ENCODE measurements around the gene CEP89.
"Not testable (repeated sequence)": the region's sequence is repeated elsewhere in the genome, so short reads cannot be mapped to it uniquely, and the experiment has no call there.

The CEP89 gene

DNA sequence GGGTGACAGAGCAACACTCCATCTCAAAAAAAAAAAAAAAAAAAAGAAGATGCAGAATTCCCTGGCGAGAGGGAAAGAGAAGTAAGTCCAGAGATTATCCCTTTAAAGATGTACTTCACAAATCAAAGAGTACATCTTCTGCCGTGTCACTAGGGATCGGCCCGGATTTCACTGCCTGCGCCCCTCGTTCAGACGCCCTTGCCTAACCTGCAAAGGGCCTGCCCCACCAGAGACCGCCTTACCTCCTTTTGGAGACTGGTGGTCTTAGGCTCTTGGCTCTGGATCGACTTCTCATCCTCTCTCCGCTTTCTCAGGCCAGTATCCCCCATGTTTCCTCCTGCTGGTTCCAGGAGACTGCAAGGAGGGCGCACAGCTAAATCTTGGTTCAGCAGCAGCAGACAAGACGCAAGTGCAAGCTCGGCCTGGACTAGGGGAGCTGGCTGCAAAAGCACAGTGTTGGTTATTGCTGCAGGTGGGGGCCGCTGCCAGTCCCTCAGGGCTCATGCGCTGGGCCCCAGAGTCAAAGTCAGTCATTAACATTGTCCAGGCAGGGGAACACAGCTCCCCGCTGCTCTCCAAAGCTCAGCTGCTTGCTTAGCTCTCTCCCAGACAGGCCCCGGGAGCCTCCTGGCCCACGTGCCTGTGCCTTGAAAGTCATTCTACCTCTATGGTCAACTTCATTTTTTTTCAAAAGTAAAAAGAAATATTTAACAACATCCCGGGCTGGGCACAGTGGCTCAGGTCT is 103.4 kb downstream of the CEP89 start:
- DNase-seq, result no peak

DNA sequence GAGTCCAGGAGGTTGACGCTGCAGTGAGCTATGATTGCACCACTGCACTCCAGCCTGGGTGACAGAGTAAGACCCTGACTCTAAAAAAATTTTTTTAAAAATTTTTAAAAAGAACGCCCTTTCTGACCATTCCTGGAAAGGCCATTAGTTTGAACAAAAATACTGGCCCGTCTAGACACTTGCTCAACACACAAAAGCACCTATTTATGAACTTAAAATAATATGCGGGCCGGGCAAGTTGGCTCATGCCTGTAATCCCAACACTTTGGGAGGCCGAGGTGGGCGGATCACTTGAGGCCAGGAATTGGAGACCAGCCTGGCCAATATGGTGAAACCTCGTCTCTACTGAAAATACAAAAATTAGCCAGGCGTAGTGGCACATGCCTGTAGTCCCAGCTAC is 104.3 kb downstream of the CEP89 start:
- DNase-seq, result not testable (repeated sequence)

DNA sequence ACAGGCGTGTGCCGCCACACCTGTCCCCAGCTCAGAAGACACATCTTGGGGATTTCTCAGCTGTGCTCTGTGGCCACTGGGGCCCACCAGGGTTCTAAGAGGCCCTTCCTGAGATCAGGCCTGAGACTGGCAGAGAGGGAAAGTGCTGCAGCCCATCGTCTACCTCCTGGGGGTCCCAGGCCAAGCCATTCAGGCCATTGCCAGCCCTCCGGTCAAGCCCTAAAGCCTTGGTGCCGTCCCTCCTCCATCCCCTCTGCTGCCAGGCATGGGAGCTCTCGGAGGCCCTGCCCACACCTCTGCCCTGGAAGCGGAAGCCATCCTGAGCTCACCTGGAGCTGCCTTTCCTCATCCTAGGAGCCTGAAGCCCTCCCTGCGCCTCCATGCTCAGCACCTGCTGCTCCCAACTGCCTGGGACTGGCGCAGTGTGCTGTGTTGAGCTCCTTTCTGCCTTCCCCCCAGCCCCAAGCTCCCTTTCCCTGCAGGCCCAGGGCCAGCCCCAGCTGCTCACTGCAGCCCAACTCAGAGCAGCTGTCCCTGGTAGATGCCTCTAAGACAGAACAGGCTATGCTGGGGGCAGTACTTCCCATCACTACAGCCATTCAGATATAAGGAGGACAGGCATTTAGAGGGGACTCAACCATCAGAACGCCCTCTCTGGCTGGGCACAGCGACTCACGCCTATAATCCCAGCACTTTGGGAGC is 105.0 kb downstream of the CEP89 start:
- DNase-seq, result no peak

DNA sequence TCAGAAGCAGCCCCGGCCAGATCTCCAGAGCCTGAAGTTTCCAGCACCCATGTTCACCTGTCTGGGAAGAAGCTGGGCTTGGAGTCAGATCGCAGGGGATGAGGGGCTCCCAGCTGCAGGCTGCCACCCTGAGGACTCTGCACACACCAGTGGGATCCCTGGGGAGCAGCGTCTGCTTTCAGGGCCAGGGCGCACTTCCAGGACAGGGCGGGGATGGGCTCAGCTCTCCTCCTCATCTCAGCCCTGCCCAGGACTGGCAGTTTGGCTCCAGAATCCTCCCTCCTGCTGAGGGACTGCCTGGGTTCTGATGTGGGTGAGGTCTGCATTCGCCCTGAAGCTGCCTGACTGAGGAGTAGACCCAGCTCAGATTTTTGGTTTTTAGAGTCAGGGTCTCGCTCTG is 105.7 kb downstream of the CEP89 start:
- no peak for DNase-seq

DNA sequence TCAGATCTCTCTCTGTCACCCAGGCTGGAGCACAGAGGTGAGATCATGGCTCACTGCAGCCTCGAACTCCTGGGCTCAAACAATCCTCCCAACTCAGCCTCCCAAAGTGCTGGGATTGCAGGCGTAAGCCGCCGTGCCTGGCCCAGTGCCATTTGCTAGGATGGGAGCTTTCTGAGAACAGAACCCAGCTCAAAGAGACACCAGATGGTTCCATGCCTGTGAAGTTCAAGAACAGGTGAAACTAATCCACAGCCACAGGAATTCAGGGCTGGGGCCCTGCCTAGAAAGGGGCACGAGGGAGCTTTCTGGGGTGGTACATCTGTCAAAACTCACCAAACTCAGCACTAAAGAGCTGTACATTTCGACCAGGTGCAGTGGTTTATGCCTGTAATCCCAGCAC is 106.4 kb downstream of the CEP89 start:
- DNase-seq, result no peak

DNA sequence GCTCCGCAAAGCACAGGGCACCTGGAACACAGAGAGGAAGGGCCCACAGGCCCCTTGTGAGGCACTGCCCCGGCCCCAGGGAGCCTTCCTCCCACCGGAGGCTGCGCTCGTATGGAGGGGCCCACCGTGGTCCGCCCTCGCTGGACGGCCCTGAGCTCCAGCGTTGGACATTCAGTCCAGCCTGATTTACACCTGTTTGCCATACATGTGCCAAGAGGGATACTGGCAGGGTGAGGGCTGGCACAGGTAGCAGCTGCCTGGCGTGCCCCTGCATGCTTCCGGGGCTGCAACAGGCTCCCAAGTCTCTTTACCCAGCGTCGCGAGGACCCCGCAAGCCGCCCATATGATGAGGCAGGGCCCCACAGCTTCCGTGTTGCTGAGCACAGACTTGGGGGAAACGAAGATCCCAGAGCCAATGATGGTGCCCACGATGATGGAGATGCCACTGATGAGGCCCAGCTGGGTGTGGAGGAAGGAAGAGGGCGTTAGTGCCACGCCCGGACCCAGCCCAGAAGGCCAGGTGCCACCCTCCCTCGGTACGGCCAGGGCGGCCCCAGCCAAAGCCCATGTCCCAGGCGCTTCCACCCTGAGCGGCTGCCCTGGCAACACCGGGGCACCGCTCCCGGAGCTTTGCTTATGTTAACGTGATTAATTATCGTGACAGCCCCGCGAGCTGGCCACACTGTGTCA is 107.3 kb downstream of the CEP89 start:
- DNase-seq, result no peak

DNA sequence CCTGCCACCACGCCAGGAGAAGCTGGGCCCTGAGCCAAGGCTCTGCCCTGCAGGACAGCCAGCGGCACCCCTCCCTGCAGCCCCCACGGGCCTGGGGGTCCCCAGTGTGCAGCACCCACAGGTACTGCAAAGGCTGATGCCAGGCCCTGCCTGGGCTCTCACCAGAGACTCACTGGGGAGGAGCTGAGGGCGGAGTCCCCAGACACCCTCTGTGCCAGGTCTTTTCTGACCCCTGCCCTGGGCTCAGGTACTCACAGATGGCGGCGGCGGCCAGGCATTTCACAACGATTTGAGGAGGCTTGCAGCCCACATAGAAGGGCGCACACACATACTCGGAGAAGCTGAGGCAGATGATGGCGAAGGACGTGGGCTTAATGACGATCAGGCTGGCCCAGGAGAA is 107.9 kb downstream of the CEP89 start:
- DNase-seq, result no peak

DNA sequence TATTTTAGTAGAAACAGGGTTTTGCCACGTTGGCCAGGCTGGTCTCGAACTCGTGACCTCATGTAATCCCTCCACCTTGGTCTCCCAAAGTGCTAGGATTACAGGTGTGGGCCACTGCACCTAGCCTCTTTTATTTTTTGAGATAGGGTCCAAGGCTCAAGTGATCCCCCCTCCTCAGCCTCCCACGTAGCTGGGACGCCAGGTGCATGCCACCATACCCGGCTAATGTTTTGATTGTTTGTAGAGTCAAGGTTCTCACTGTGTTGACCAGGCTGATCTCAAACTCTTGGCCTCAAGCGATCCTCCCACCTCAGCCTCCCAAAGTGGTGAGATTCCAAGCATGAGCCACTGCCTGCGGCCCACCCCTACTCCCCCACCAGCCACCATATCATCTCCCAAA is 108.5 kb downstream of the CEP89 start:
- DNase-seq, result no peak

DNA sequence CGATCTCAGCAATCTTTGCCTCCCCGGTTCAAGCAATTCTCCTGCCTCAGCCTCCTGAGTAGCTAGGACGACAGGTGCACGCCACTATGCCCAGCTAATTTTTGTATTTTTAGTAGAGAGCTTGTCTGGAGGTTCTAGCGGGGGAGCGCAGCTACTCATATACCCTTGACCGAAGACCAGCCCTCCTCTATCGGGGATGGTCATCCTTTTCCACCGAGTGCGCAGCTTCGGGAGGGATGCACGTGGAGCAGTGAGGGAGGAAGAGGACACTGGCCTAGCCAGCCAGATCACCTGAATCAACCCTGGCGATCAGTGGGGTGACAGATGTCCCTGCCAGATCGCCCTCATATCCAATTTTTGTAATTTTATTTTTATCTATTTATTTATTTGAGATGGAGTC is 109.0 kb downstream of the CEP89 start:
- no peak for DNase-seq

DNA sequence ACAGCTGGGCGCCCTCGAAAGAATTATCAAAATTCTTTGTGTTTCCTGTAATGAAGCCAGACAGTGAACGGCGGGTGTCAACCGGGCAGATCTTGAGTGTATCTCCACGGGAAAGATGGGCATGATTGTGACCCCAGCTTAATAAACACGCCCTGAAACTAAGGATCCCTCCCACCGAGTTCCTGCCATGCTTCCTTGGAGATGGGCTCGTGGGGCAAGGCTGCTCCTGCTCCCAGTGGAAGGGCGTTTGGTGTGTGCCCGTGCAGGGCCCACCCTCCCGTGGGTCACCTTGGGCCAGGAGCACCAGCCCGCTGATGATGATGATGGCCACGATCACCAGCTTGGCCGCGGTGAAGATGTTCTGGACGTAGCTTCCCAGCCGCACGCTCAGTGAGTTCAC is 109.6 kb downstream of the CEP89 start:
- DNase-seq, result no peak

DNA sequence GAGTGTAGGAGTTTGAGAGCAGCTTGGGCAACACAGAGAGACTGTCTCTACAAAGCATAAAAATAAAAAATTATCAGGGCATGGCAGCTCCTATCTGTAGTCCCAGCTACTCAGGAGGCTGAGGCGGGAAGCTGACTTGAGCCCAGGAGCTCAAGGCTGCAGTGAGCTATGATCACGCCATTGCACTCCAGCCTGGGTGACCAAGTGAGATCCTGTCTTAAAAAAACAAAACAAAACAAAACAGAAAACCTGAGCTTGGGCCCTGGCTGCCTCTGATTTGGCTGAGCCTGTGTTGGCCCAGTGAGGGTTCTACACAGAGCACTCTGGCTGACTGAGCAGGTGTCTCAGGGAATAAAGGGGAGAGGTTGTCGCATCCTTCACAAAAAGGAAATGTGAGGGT is 110.2 kb downstream of the CEP89 start:
- DNase-seq, result no peak

DNA sequence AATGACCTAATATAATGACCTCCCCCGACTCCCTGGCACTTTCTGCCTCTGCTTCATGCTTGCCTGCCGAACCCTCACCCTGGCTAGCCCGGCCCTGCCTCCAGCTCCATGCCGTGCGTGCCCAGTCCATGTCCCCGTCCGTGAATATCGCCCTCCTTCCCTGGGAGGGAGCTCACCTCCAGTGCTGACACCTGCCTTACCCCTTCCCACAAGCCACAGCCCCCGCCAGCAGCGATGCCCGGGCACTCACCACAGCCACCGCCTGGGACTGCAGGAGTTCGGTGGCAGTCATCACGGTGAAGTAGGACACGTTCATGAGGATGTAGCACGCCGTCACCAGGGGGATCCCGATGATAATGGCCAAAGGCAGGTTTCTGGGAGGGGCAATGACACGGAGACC is 112.2 kb downstream of the CEP89 start:
- no peak for DNase-seq

DNA sequence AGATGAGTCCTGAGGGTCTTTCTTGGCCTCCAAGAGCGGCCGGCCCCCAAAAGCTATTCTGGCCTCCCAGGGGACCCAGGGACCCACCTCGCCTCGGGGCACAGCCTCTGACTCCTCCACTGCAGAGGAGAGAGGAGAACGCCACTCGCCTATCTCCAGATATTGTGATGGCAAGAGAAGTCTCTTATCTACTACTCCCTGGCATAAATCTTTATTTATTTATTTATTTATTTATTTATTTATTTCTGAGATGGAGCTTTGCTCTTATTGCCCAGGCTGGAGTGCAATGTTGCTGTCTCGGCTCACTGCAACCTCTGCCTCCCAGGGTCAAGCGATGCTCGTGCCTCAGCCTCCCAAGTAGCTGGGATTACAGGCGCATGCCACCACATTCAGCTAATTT is 113.2 kb downstream of the CEP89 start:
- DNase-seq, result no peak

DNA sequence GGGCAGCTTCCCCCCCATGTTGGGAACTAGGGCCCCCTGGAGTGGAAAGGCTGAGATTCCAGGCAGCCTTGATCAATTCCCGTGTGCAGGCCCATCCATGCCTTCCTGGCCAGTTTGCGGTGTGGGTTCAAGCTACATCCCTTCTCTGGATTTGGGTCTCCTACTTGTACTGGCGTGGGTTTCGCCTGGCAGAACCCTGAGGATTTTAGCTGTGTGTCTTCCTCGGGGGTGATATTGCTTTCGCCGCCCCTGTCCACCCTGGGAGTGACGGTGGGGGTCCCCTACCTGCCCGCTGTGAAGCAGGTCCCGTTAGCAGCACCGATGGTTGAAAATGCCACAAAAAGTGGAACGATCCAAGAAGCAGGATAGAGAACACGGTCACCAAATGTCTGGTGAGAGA is 113.6 kb downstream of the CEP89 start:
- DNase-seq, result no peak

DNA sequence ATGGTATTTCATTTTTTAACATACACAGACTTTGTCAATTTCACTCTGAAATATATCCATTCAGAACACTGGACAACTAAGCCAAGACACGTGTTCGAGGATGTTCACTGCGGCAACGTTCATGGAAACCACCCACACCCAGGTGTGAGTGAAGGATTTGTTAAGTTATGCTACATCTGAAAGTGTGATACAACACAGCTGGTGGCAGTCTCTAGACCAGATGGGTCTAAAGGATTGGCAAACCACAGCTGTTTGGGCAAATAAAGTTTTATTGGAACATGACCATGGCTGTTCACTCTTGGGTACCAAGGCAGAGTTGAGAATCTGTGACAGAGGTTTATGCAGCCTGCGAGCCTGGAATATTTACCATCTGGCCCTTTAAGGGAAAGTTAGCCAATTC is 114.2 kb downstream of the CEP89 start:
- DNase-seq, result no peak

DNA sequence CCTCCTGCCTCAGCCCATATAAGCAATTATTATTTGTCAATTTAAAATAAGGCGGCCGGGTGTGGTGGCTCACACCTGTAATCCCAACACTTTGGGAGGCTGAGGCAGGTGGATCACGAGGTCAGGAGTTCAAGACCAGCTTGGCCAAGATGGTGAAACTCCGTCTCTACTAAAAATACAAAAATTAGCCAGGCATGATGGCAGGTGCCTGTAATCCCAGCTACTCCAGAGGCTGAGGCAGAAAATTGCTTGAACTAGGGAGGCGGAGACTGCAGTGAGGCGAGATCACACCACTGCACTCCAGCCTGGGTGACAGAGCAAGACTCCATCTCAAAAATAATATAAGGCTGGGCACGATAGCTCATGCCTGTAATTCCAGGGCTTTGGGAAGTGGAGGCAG is 114.9 kb downstream of the CEP89 start:
- DNase-seq, result not testable (repeated sequence)

DNA sequence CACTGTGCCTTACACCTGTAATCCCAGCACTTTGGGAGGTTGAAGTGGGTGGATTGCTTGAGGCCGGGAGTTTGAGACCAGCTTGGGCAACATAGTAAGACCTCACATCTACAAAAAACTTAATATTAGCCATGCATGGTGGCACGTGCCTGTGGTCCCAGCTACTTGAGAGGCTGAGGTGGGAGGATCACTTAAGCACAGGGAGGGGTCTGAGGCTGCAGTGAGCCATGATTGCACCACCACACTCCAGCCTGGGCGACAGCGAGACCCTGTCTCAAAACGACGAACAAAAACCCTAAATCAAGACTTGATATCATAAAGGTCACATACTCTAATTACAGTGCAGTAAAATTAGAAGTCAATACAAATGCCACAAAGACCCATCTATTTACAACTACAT is 119.5 kb downstream of the CEP89 start:
- no peak for DNase-seq

DNA sequence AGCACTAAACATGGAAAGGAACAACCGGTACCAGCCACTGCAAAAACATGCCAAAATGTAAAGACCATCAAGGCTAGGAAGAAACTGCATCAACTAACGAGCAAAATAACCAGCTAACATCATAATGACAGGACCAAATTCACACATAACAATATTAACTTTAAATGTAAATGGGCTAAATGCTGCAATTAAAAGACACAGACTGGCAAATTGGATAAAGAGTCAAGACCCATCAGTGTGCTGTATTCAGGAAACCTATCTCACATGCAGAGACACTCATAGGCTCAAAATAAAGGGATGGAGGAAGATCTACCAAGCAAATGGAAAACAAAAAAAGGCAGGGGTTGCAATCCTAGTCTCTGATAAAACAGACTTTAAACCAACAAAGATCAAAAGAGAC is 123.7 kb downstream of the CEP89 start:
- DNase-seq, result not testable (repeated sequence)

DNA sequence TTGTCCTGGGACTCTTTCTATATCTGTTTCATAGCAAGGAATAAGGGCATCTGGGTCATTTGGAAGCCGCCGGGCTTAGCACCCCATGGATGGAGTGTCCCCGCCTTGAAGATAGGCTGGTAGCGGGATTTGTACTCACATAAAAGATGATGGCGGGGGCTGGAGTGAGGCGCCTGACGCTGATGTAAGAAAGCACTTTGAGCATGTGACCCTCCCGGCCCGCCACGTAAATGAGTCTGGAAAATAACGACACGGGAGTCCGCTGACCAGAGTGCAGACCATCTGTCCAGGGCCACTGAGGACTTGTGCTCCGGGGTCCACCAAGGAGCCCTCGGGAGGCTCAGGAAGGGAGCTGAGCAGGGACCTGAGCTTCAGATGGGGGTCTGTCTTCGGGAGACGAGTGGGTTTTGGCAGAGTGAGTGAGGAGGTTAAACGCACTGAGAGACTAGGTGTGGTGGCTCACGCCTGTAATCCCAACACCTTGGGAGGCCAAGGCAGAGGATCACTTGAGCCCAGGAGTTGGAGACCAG is 128.0 kb downstream of the CEP89 start:
- no peak for DNase-seq

DNA sequence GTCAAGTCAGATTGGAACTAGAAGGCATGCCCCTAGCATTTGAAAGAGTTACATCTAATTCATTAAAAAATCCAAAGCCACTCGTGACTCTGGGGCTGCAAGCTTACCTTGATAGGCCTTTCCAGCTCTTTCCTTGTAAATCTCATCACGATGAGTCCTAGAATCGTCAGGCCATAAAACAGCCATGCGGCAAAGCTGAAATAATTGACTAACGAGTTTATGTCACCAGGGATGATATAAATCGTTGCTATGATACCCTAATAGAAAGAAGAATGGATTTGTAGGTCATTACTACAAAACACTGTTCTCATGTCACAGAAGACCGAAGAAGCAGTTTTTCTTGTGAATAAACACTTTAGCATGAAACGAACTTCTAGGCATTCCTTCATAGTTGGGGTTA is 129.7 kb downstream of the CEP89 start:
- no peak for DNase-seq

DNA sequence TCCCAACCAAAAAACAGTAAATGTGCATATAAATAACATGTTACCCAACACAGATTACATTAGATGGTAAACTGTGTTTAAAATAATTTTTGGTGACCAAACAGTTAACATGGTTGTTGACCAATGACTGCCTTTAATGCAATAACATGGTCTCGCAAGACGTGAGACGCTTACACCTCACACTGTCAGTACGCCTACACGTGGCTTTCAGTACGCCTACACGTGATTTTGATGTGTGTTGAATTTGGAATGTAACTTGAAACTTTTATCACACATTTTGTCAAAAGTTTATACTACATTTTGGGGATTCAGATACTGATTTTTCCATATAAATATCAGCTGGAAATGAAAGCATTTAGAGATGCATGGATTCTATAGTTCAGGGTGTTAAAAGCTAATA is 134.2 kb downstream of the CEP89 start:
- no peak for DNase-seq

DNA sequence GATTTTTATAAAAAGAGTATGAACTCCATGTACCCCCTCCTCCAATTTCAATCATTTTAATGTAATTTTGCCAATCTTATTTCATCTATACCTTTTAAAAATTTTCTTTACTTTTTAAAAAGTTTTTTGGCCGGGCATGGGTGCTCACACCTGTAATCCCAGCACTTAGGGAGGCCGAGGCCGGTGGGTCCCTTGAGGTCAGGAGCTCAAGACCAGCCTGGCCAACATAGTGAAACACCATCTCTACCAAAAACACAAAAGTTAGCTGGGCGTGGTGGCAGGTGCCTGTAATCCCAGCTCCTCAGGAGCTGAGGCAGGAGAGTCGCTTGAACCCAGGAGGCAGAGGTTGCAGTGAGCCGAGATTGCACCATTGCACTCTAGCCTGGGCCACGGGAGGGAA is 138.4 kb downstream of the CEP89 start:
- not testable (repeated sequence) for DNase-seq

DNA sequence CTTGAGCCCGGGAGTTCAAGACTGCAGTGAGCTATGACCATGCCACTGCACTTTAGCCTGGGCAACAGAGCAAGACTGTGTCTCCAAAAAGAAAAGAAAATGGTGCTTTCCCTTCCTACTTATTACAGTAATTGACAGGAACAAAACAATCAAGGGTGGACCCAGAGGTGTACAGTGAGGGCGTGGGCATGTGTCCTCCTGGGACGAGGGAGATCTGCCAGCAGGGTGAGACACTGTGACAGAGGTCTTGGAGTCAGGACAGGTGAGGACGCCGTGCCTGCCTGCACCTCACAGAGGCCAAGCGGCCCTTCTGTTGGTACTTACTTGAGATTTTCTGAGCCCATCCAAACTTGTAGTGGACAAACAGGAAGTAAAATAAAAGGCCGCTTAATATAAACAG is 138.9 kb downstream of the CEP89 start:
- not testable (repeated sequence) for DNase-seq

DNA sequence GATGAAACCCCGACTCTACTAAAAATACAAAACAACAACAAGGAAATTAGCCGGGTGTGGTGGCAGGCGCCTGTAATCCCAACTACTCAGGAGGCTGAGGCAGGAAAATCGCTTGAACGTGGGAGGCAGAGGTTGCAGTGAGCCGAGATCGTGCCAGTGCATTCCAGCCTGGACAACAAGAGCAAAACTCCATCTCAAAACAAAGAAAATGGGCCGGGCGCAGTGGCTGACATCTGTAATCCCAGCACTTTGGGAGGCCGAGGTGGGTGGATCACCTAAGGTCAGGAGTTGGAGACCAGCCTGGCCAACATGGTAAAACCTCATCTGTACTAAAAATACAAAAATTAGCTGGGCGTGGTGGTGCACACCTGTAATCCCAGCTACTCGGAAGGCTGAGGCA is 139.7 kb downstream of the CEP89 start:
- not testable (repeated sequence) for DNase-seq

All from DMS153 (cell line).